Measurements from ENCODE around the gene CROCC. TPM values are rescaled to one million over a fixed set of nuclear protein-coding genes. Genes with fewer than 3 reads are reported as not detected.

Gene CROCC
- total RNA-seq, 4 donors from 2014 or later, result 13.0 to 149 (median 23.7) TPM

DNA sequence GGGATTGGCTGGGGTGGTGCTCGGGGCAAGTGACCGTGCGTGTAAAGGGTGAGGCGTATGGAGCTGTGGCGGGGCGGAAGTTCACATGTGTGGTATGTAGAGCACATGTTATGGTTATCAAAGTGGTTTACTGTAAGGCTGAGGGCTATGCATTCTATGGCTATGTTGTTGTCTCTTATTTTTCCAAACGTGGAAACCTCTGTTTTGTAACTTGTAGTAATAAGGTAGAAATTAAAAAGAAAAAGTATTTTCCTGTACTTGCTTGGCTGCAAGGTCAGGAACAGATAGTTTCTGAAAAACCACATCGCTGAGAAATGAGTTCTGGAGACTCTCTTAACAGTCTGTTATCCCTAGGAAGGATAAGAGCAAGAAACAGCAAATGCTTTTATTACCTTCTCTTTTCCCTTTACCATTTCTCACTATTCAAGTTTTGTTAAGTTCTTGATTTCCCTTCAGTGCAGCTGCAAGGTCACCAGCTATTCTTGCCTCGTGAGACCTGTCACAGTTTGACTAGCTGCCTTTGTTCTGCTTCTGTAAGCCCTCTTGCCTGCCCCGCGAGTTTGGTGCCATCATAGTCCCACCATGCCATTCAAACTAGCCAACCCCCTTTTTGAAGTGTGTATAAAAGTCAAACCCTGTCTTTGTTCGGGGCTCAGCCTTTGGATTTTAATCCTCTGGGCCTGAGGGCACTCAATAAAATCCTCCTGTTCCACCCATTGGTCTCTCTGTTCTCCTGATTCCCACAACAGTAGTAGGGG is 16.4 kb upstream of the CROCC start:
- intact Hi-C loops (cut with DNase I; ENCODE audit: low total_unique reads), result no loop called here
- WGBS, 2 donors (ENCODE audit: low coverage in 1 of 2), result 7 to 8% methylated on average over 12 of the region's 12 CpGs
- H3K36me3 ChIP-seq, result no peaks in the 10 kb centered on the region

DNA sequence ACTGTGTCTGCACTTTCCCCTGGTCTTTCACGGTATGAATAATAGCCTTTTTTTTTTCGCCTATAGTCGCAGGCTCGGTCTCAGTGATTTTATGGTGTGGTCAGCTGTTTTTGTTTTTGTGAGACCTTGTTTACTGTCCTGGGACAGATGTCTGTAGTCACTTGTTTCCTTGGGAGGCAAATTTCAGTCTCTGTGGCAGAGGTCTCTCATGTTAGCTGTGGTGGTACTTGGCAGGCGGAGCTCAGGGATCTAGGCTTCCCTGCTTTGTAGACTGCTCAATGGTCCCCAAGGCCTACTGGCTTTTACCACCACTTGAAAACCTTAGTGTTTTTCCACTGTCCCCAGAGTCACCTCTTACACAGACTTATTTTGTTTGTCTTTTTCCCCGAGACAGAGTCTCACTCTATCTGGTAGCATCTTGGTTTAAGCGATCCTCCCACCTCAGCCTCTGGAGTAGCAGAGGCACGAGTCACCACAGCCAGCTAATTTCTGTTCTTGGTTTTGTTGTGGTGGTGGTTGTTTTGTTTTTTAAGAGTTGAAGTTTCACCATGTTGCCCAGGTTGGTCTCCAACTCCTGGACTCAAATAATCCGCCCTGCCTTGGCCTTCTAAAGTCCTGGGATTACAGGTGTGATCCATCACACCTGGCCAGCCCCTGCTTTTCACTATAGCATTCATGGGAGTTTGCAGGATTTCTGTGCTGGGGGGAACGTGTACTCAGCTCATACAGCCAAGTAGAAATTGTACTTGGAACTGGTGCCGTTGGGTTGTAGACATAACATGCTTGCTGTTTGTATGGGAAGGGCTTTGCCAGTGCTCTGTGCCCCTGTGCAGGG is 15.6 kb upstream of the CROCC start:
- no peak for DNase-seq

More for the DNA sequence above, 16.4 kb upstream of the CROCC start:
- H3K4me1 ChIP-seq, result peaks cover 0 to 24% (median 14%) of the 10 kb centered on the region in 4 donors
- in situ Hi-C loops (cut with MboI; ENCODE audit: low pct_ligation_motif_present in 1 of 4, low pct_unique_long_range_greater_than_20kb in 1 of 4, low sequenced_read_pairs in 3 of 4), result no loop called here
- peaks cover 3 to 4% of the 10 kb centered on the region in 2 donors for H3K9me3 ChIP-seq
- DNase-seq, result peak; percentile 54
- H3K4me3 ChIP-seq, result peak overlapping the region in 3 of 4 donors; percentile 36 to 50 (median 46)
- TF ChIP-seq, protein P1, sequence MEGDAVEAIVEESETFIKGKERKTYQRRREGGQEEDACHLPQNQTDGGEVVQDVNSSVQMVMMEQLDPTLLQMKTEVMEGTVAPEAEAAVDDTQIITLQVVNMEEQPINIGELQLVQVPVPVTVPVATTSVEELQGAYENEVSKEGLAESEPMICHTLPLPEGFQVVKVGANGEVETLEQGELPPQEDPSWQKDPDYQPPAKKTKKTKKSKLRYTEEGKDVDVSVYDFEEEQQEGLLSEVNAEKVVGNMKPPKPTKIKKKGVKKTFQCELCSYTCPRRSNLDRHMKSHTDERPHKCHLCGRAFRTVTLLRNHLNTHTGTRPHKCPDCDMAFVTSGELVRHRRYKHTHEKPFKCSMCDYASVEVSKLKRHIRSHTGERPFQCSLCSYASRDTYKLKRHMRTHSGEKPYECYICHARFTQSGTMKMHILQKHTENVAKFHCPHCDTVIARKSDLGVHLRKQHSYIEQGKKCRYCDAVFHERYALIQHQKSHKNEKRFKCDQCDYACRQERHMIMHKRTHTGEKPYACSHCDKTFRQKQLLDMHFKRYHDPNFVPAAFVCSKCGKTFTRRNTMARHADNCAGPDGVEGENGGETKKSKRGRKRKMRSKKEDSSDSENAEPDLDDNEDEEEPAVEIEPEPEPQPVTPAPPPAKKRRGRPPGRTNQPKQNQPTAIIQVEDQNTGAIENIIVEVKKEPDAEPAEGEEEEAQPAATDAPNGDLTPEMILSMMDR (IDR thresholded peaks at IDR 0.05), result no peak
- peak; percentile 100 for TF ChIP-seq POLR2A (IDR thresholded peaks at IDR 0.05)
- peak; percentile 92 to 100 (median 100) for TF ChIP-seq POLR2AphosphoS5 (IDR thresholded peaks at IDR 0.05)
- H3K27ac ChIP-seq, result peak overlapping the region; percentile 89 to 96 (median 90)
- H3K27me3 ChIP-seq, result no peaks in the 10 kb centered on the region

DNA sequence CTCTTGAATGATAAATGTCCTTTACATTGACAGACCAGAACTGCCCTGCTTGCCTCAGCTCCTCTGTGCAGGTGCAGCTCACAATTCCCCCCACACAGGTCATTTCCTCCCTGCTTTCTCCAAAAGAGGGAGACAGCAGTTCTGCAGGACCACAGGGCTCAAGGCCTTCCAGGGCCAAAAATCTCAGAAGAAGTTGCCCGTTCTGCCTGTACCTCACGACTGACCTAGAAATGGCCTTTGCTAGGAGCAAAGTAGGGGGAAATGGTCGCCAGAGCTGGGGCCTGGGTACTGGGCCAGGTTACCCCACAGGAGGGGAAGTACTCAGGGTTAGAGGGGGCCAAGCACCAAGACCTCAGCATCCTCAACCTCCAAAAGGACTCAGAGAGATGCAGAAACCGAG is 14.9 kb upstream of the CROCC start:
- TF ChIP-seq, protein P1 (IDR thresholded peaks at IDR 0.05), result no peak
- TF ChIP-seq POLR2AphosphoS5 (IDR thresholded peaks at IDR 0.05) (no peak), EP300 (IDR thresholded peaks at IDR 0.05; ENCODE audit: low read depth) (no peak), POLR2A (IDR thresholded peaks at IDR 0.05) (no peak)
- Histone ChIP-seq H3K27ac (no peak overlapping the region), H3K4me1 (peaks cover 0 to 24% (median 14%) of the 10 kb centered on the region in 4 donors), H3K9me3 (peaks cover 3 to 4% of the 10 kb centered on the region in 2 donors), H3K36me3 (no peaks in the 10 kb centered on the region), H3K27me3 (no peaks in the 10 kb centered on the region), H3K4me3 (no peak overlapping the region)
- in situ Hi-C loops (cut with MboI; ENCODE audit: low pct_ligation_motif_present in 1 of 4, low pct_unique_long_range_greater_than_20kb in 1 of 4, low sequenced_read_pairs in 3 of 4) (no loop called here), intact Hi-C loops (cut with DNase I; ENCODE audit: low total_unique reads) (no loop called here)
- no peak for DNase-seq
- WGBS, 2 donors (ENCODE audit: low coverage in 1 of 2), result 88 to 91% methylated on average over 4 of the region's 4 CpGs

More for the DNA sequence above, 15.6 kb upstream of the CROCC start:
- no peaks in the 10 kb centered on the region for H3K27me3 ChIP-seq
- H3K4me3 ChIP-seq, result no peak overlapping the region
- peaks cover 0 to 24% (median 14%) of the 10 kb centered on the region in 4 donors for H3K4me1 ChIP-seq
- H3K36me3 ChIP-seq, result no peaks in the 10 kb centered on the region
- H3K27ac ChIP-seq, result peak overlapping the region; percentile 89 to 96 (median 90)
- peaks cover 3 to 4% of the 10 kb centered on the region in 2 donors for H3K9me3 ChIP-seq
- no peak for TF ChIP-seq POLR2A (IDR thresholded peaks at IDR 0.05)
- TF ChIP-seq, protein P1 (IDR thresholded peaks at IDR 0.05), result no peak
- no peak for TF ChIP-seq EP300 (IDR thresholded peaks at IDR 0.05; ENCODE audit: low read depth)
- TF ChIP-seq POLR2AphosphoS5 (IDR thresholded peaks at IDR 0.05), result no peak
- WGBS, 2 donors (ENCODE audit: low coverage in 1 of 2), result 79 to 91% methylated on average over 10 to 11 of the region's 11 CpGs
- in situ Hi-C loops (cut with MboI; ENCODE audit: low pct_ligation_motif_present in 1 of 4, low pct_unique_long_range_greater_than_20kb in 1 of 4, low sequenced_read_pairs in 3 of 4) (no loop called here), intact Hi-C loops (cut with DNase I; ENCODE audit: low total_unique reads) (no loop called here)

Measured in transverse colon (tissue), 4 donors.